ENCODE results near the gene PSTPIP1.

DNA sequence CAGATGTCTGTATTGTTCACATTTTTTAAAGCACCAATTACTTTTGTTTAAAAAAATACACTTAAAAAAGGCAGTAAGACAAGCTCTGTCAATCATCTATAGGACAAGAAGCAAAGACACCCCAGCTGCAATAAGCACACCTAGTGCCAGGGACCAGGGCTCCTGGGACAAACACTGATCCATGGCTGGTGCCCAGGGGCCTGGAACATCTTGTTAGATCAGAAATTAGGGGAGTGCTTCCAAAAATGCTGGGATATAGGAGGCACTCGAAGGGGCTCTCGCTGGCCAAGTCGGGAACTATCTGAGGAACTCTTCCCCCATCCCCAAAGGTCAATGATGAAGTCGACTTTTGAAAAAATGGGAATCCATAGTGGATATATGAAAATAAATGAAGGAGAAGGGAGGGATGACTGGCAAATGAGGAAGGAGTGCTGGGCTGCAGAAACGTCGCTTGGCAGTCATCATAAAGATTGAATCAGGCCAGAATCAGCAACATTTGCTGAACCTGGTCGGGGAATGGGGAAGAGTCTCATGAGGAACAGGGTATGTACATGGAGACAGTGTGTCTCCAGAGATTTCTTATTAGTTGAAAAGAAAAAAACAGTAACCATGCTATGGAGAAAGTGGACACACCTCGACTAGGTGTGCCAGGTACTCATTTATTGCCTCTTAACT, 47.5 kb downstream of the PSTPIP1 start:
- TF ChIP-seq POLR2A (IDR thresholded peaks at IDR 0.05; ENCODE audit: low read length) (no peak), GATA1 (IDR thresholded peaks at IDR 0.05; ENCODE audit: low read depth, low read length) (no peak)

All from erythroblast (primary cell).